IPS DF 6.9 (cell line): ENCODE data around the gene BORCS5.

Experiments used
- DNase-seq: peaks from one replicate; pipeline ENCODE4 v3.0.0-alpha.2; 2013; ENCODE audit warnings: low read depth, low spot score
- H3K27ac ChIP-seq: one replicate; pipeline ENCODE4 v1.5.1; 2013; ENCODE audit warnings: low read length, control low read depth
- H3K27me3 ChIP-seq: 2 replicates; pipeline ENCODE4 v1.6.1; 2013; ENCODE audit warnings: mild to moderate bottlenecking, low read length; ENCODE audit not compliant: control insufficient read depth, insufficient read depth
- H3K36me3 ChIP-seq: 2 replicates; pipeline ENCODE4 v1.6.1; 2013; ENCODE audit warnings: low read length; ENCODE audit not compliant: control insufficient read depth, insufficient read depth
- H3K4me1 ChIP-seq: 2 replicates; pipeline ENCODE4 v1.6.1; 2013; ENCODE audit warnings: low read length; ENCODE audit not compliant: control insufficient read depth, insufficient read depth
- H3K4me3 ChIP-seq: 2 replicates; pipeline ENCODE4 v1.5.1; 2013; ENCODE audit warnings: mild to moderate bottlenecking, low read length
- H3K9me3 ChIP-seq: 2 replicates; pipeline ENCODE4 v1.6.1; 2013; ENCODE audit warnings: low read length, inconsistent platforms; ENCODE audit not compliant: control insufficient read depth, insufficient read depth
- WGBS: extraction: QIAGEN DNeasy Blood & Tissue Kit; methylation state at CpG from one replicate; pipeline ENCODE4 v1.1.7; 2013; ENCODE audit warnings: mixed read lengths, missing lambda C conversion rate; ENCODE audit not compliant: insufficient read length, insufficient coverage; 5-methylcytosine and 5-hydroxymethylcytosine counted together

The BORCS5 gene

GRCh38 chr12:12433203-12433731 lies 76.4 kb downstream of the BORCS5 start:
- Histone ChIP-seq H3K27me3 (no peaks in the 10 kb centered on the region), H3K4me3 (no peak overlapping the region), H3K9me3 (no peaks in the 10 kb centered on the region), H3K27ac (no peak overlapping the region), H3K4me1 (no peaks in the 10 kb centered on the region), H3K36me3 (no peaks in the 10 kb centered on the region)
- DNase-seq: no peak
- WGBS: no CpG with 5 or more reads among the region's 4 CpGs

- no peaks in the 10 kb centered on the region for H3K27me3 ChIP-seq
- no peaks in the 10 kb centered on the region for H3K4me1 ChIP-seq
- H3K36me3 ChIP-seq: no peaks in the 10 kb centered on the region
- H3K9me3 ChIP-seq: no peaks in the 10 kb centered on the region
- H3K27ac ChIP-seq: no peak overlapping the region
- DNase-seq: no peak
- no CpG with 5 or more reads among the region's 2 CpGs for WGBS
- no peak overlapping the region for H3K4me3 ChIP-seq
These were observed 80.0 kb downstream of the BORCS5 start for GRCh38 chr12:12436831-12437345.

- no peaks in the 10 kb centered on the region for H3K4me1 ChIP-seq
- no peaks in the 10 kb centered on the region for H3K27me3 ChIP-seq
- no peak for DNase-seq
- no peak overlapping the region for H3K4me3 ChIP-seq
- no peaks in the 10 kb centered on the region for H3K36me3 ChIP-seq
- WGBS: no CpG with 5 or more reads among the region's 6 CpGs
- H3K9me3 ChIP-seq: no peaks in the 10 kb centered on the region
- no peak overlapping the region for H3K27ac ChIP-seq
These were observed 82.8 kb downstream of the BORCS5 start for GRCh38 chr12:12439636-12440035.

GRCh38 chr12:12440784-12441428 lies 84.0 kb downstream of the BORCS5 start:
- no peak for DNase-seq
- Histone ChIP-seq H3K36me3 (no peaks in the 10 kb centered on the region), H3K27me3 (no peaks in the 10 kb centered on the region), H3K9me3 (no peaks in the 10 kb centered on the region), H3K27ac (no peak overlapping the region), H3K4me3 (no peak overlapping the region), H3K4me1 (no peaks in the 10 kb centered on the region)
- WGBS: no CpG with 5 or more reads among the region's 4 CpGs

DNA sequence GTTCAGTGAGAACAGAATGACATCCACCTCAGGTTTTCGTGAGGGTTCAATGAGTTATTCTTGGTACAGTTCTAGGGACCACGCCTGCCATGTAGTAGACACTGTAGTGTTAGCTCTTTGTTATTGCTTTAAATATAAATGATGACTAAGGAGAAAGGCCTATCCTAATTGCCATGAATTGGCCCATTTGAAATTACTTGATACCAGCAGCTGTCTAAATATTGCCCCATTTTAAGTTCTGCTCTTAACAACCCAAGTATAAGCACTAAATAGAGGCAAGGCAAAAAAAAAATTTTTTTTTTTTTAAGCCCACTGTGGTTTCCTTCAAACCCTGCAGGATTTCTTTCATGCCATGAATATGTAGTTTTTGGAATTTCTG lies 84.5 kb downstream of the BORCS5 start:
- no CpG with 5 or more reads among the region's 2 CpGs for WGBS
- DNase-seq: no peak
- Histone ChIP-seq H3K27ac (no peak overlapping the region), H3K4me1 (no peaks in the 10 kb centered on the region), H3K27me3 (no peaks in the 10 kb centered on the region), H3K36me3 (no peaks in the 10 kb centered on the region), H3K4me3 (no peak overlapping the region), H3K9me3 (no peaks in the 10 kb centered on the region)

GRCh38 chr12:12441843-12442461 lies 85.1 kb downstream of the BORCS5 start:
- no peaks in the 10 kb centered on the region for H3K27me3 ChIP-seq
- no peak overlapping the region for H3K4me3 ChIP-seq
- no peak for DNase-seq
- H3K27ac ChIP-seq: no peak overlapping the region
- no peaks in the 10 kb centered on the region for H3K4me1 ChIP-seq
- H3K36me3 ChIP-seq: no peaks in the 10 kb centered on the region
- H3K9me3 ChIP-seq: no peaks in the 10 kb centered on the region
- no CpG with 5 or more reads among the region's 4 CpGs for WGBS

DNA sequence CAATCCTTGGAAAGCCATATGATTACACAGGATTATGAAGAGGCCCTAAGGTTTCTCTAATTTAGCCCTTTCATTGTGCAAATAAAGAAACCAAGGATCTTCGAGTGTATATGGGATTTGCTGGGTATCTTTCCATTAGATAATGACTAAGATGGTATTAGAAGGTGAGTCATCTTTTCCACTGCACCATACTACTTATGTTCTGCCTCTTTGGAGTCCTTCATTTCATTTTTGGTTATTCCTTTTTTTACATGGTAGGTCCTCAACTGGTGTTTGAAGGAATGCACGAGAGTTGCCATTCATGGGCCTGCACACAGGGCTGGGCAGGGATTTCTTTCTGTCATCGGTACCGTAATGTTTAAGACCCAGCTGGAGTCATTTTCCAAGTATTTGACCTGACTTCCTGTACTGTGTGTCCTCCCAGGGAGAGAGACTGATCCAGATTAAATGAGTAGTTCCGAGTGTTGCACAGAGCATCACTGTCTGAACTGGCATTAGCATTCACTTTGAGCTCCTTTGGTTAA lies 85.7 kb downstream of the BORCS5 start:
- WGBS: no CpG with 5 or more reads among the region's 5 CpGs

GRCh38 chr12:12443431-12443878 lies 86.6 kb downstream of the BORCS5 start:
- H3K36me3 ChIP-seq: no peaks in the 10 kb centered on the region
- H3K9me3 ChIP-seq: no peaks in the 10 kb centered on the region
- H3K4me1 ChIP-seq: no peaks in the 10 kb centered on the region
- H3K27me3 ChIP-seq: no peaks in the 10 kb centered on the region
- no peak for DNase-seq
- H3K4me3 ChIP-seq: no peak overlapping the region
- WGBS: no CpG with 5 or more reads among the region's 5 CpGs
- no peak overlapping the region for H3K27ac ChIP-seq

More for the DNA sequence above, 85.7 kb downstream of the BORCS5 start:
- Histone ChIP-seq H3K27me3 (no peaks in the 10 kb centered on the region), H3K4me1 (no peaks in the 10 kb centered on the region), H3K27ac (no peak overlapping the region), H3K9me3 (no peaks in the 10 kb centered on the region), H3K36me3 (no peaks in the 10 kb centered on the region), H3K4me3 (no peak overlapping the region)
- no peak for DNase-seq

DNA sequence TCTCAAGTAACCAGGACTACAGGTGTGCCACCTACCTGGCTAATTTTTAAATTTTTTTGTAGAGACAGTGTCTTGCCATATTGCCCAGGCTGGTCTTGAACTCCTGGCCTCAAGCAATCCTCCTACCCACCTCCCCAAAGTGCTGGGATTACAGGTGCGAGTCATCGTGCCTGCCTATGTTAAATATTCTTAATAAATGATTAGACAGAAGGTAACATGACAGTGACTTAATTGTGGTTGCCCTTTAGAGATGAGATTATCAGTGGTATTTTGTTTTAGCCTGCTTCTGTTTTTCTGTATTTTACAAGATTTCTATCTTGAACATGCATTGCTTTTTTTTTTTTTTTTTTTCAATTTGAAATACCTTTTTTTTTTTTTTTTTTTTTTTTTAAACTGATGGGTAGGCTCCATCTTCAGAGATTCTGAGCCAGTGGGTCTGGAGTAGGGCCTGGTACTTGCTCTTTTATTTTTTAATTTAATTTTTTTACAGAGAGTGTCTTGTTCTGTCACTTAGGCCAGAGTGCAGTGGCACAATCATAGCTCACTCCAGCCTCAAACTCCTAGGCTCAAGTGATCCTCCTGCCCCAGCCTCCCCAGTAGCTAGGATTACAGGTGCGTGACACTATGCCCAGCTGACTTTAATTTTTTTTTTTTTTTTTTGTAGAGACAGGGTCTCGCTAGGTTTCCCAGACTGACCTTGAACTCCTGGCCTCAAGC lies 88.4 kb downstream of the BORCS5 start:
- no peak overlapping the region for H3K27ac ChIP-seq
- H3K4me3 ChIP-seq: no peak overlapping the region
- H3K9me3 ChIP-seq: no peaks in the 10 kb centered on the region
- H3K4me1 ChIP-seq: peaks cover 3% of the 10 kb centered on the region
- DNase-seq: no peak
- no peaks in the 10 kb centered on the region for H3K36me3 ChIP-seq
- H3K27me3 ChIP-seq: no peaks in the 10 kb centered on the region
- no CpG with 5 or more reads among the region's 4 CpGs for WGBS

GRCh38 chr12:12445882-12446181 lies 89.0 kb downstream of the BORCS5 start:
- no peak overlapping the region for H3K4me3 ChIP-seq
- no peaks in the 10 kb centered on the region for H3K9me3 ChIP-seq
- H3K4me1 ChIP-seq: peaks cover 3% of the 10 kb centered on the region
- WGBS: no CpG with 5 or more reads among the region's 2 CpGs
- no peaks in the 10 kb centered on the region for H3K27me3 ChIP-seq
- H3K27ac ChIP-seq: no peak overlapping the region
- H3K36me3 ChIP-seq: no peaks in the 10 kb centered on the region
- no peak for DNase-seq
